IMR-90 (cell line): ENCODE results near the gene PLCB4. TPM values are rescaled to one million over a fixed set of nuclear protein-coding genes. Genes with fewer than 3 reads are reported as not detected.

Experiments
- ATAC-seq: fragments of 200-7000 bp; cut with Tn5 transposase; 2 replicates; pipeline ENCODE4 v1.9.1; 2020; ENCODE audit warnings: low read depth, mild to moderate bottlenecking, moderate library complexity
- BruUV-seq: library from RNA; stranded (reverse); fragments of 400-500 nt; replicated peaks from 2 replicates; lab custom pipeline; 2021; lab: Mats Ljungman, UMichigan
- CTCF ChIA-PET: fragments of 300-600 bp; formaldehyde crosslinking; extraction: SDS; loops from one replicate; lab custom pipeline; 2021; ENCODE audit warnings: antibody characterized with exemption; lab: Yijun Ruan, JAX
- POLR2A ChIA-PET: fragments of 300-600 bp; sonication (Branson Sonifier 250); formaldehyde crosslinking; loops from one replicate; lab custom pipeline; 2022; ENCODE audit warnings: antibody characterized with exemption; ENCODE audit not compliant: unreplicated experiment; lab: Charles Lee
- DNase-seq: peaks from one replicate; pipeline ENCODE4 v3.0.0; 2013
- H2AFZ ChIP-seq: replicated peaks from 2 replicates; pipeline ENCODE3; 2013; ENCODE audit warnings: low read length, mild to moderate bottlenecking; ENCODE audit not compliant: poor library complexity
- H2AK5ac ChIP-seq: 2 replicates; pipeline ENCODE4 v1.6.1; 2013; ENCODE audit warnings: low read depth, low read length, inconsistent platforms
- H2AK9ac ChIP-seq: replicated peaks from 2 replicates; pipeline ENCODE3; 2013; ENCODE audit warnings: mild to moderate bottlenecking, low read depth, low read length, moderate library complexity; ENCODE audit not compliant: poor library complexity
- H2BK120ac ChIP-seq: 2 replicates; pipeline ENCODE4 v1.6.1; 2013; ENCODE audit warnings: low read depth, low read length, inconsistent platforms
- H2BK15ac ChIP-seq: 3 replicates; pipeline ENCODE4 v1.6.1; 2013; ENCODE audit warnings: low read depth, low read length, inconsistent platforms
- H2BK20ac ChIP-seq: 2 replicates; pipeline ENCODE4 v1.6.1; 2013; ENCODE audit warnings: low read depth, mild to moderate bottlenecking, inconsistent platforms, low read length, moderate library complexity
- H2BK5ac ChIP-seq: 2 replicates; pipeline ENCODE4 v1.6.1; 2013; ENCODE audit warnings: mild to moderate bottlenecking, low read depth, low read length, inconsistent platforms; ENCODE audit not compliant: poor library complexity, severe bottlenecking
- H3K14ac ChIP-seq: replicated peaks from 2 replicates; pipeline ENCODE4 v1.6.1; 2013; ENCODE audit warnings: low read depth, low read length, inconsistent platforms
- H3K18ac ChIP-seq: 2 replicates; pipeline ENCODE4 v1.6.1; 2013; ENCODE audit warnings: low read depth, low read length, control low read depth
- H3K23ac ChIP-seq: 2 replicates; pipeline ENCODE4 v1.6.1; 2013; ENCODE audit warnings: low read depth, low read length, inconsistent platforms
- H3K27ac ChIP-seq: 2 replicates; pipeline ENCODE4 v1.5.1; 2013; ENCODE audit warnings: mild to moderate bottlenecking, control low read depth, low read length; ENCODE audit not compliant: insufficient read depth
- H3K27me3 ChIP-seq: 2 replicates; pipeline ENCODE4 v1.6.1; 2013; ENCODE audit warnings: low read length; ENCODE audit not compliant: control insufficient read depth, insufficient read depth
- H3K36me3 ChIP-seq: 2 replicates; pipeline ENCODE4 v1.6.1; 2013; ENCODE audit warnings: low read length, mixed read lengths; ENCODE audit not compliant: control insufficient read depth, insufficient read depth
- H3K4ac ChIP-seq: 2 replicates; pipeline ENCODE4 v1.6.1; 2013; ENCODE audit warnings: low read depth, low read length, inconsistent platforms
- H3K4me1 ChIP-seq: 2 replicates; pipeline ENCODE4 v1.6.1; 2013; ENCODE audit warnings: low read length, mixed read lengths; ENCODE audit not compliant: control insufficient read depth, insufficient read depth
- H3K4me2 ChIP-seq: 2 replicates; pipeline ENCODE4 v1.6.1; 2013; ENCODE audit warnings: low read depth, mild to moderate bottlenecking, control low read depth, low read length, moderate library complexity
- H3K4me3 ChIP-seq: 2 replicates; pipeline ENCODE4 v1.5.1; 2013; ENCODE audit warnings: low read depth, mild to moderate bottlenecking, control low read depth, low read length, moderate library complexity; ENCODE audit not compliant: insufficient read depth
- H3K56ac ChIP-seq: 2 replicates; pipeline ENCODE4 v1.6.1; 2013; ENCODE audit warnings: low read length, inconsistent platforms; ENCODE audit not compliant: insufficient read depth; ENCODE audit errors: extremely low read depth
- H3K79me1 ChIP-seq, 2 experiments: 2 replicates each; pipeline ENCODE4 v1.6.1; 2013; ENCODE audit warnings: low read length in 2 of 2, inconsistent platforms in 1 of 2, low read depth in 1 of 2
- H3K9ac ChIP-seq: 2 replicates; pipeline ENCODE4 v1.6.1; 2013; ENCODE audit warnings: low read depth, low read length, control low read depth
- H3K9me1 ChIP-seq: 2 replicates; pipeline ENCODE4 v1.6.1; 2013; ENCODE audit warnings: low read length, inconsistent platforms; ENCODE audit not compliant: insufficient read depth
- H3K9me3 ChIP-seq: 2 replicates; pipeline ENCODE4 v1.6.1; 2013; ENCODE audit warnings: low read length; ENCODE audit not compliant: control insufficient read depth, insufficient read depth
- H4K20me1 ChIP-seq: 2 replicates; pipeline ENCODE4 v1.6.1; 2013; ENCODE audit warnings: low read length, inconsistent platforms; ENCODE audit not compliant: insufficient read depth
- H4K5ac ChIP-seq: 2 replicates; pipeline ENCODE4 v1.6.1; 2013; ENCODE audit warnings: mild to moderate bottlenecking, low read depth, low read length, control low read depth
- H4K8ac ChIP-seq, 2 experiments: 2 replicates each; pipeline ENCODE4 v1.6.1; 2013; ENCODE audit warnings: low read depth in 2 of 2, low read length in 2 of 2, control low read depth in 1 of 2, inconsistent platforms in 1 of 2
- H4K91ac ChIP-seq: 2 replicates; pipeline ENCODE4 v1.6.1; 2013; ENCODE audit warnings: low read depth, low read length, inconsistent platforms; ENCODE audit not compliant: insufficient read depth
- BHLHE40 ChIP-seq: fragments of 150-350 bp; IDR thresholded peaks from 2 replicates; pipeline ENCODE4 v1.6.1; 2016; ENCODE audit warnings: mild to moderate bottlenecking, low read depth, low read length
- CEBPB ChIP-seq: IDR thresholded peaks from 2 replicates; pipeline ENCODE4 v1.6.1; 2012; ENCODE audit warnings: low read depth, low read length, improper control_type of control experiment
- CHD1 ChIP-seq: IDR thresholded peaks from 2 replicates; pipeline ENCODE4 v1.6.1; 2012; ENCODE audit warnings: low read depth, low read length, improper control_type of control experiment
- FOS ChIP-seq: fragments of 150-350 bp; IDR thresholded peaks from 2 replicates; pipeline ENCODE4 v1.6.1; 2016; ENCODE audit warnings: low read depth, low read length
- MAFK ChIP-seq: IDR thresholded peaks from 2 replicates; pipeline ENCODE4 v1.6.1; 2012; ENCODE audit warnings: low read depth, low read length, improper control_type of control experiment
- MAZ ChIP-seq: IDR thresholded peaks from 2 replicates; pipeline ENCODE4 v1.6.1; 2012; ENCODE audit warnings: low read depth, mild to moderate bottlenecking, low read length, improper control_type of control experiment, moderate library complexity, borderline replicate concordance
- MXI1 ChIP-seq: IDR thresholded peaks from 2 replicates; pipeline ENCODE4 v1.6.1; 2012; ENCODE audit warnings: low read depth, mild to moderate bottlenecking, low read length, moderate library complexity, borderline replicate concordance
- NFE2L2 ChIP-seq: fragments of 150-350 bp; IDR thresholded peaks from 2 replicates; pipeline ENCODE4 v1.6.1; 2016; ENCODE audit warnings: low read depth, mild to moderate bottlenecking, low read length
- POLR2A ChIP-seq: IDR thresholded peaks from 2 replicates; pipeline ENCODE4 v1.6.1; 2012; ENCODE audit warnings: mild to moderate bottlenecking, low read depth, low read length
- RAD21 ChIP-seq: IDR thresholded peaks from 2 replicates; pipeline ENCODE4 v1.6.1; 2012; ENCODE audit warnings: low read length, improper control_type of control experiment
- RCOR1 ChIP-seq: IDR thresholded peaks from 2 replicates; pipeline ENCODE4 v1.6.1; 2012; ENCODE audit warnings: mild to moderate bottlenecking, low read length, improper control_type of control experiment; ENCODE audit not compliant: insufficient replicate concordance
- RFX5 ChIP-seq: IDR thresholded peaks from 2 replicates; pipeline ENCODE4 v1.8.0; 2012; ENCODE audit warnings: low read depth, mild to moderate bottlenecking, low read length, moderate library complexity
- SMC3 ChIP-seq: fragments of 150-350 bp; IDR thresholded peaks from 2 replicates; pipeline ENCODE4 v1.6.1; 2016; ENCODE audit warnings: low read depth, mild to moderate bottlenecking, antibody characterized with exemption, low read length, moderate library complexity
- WGBS, 2 experiments: methylation state at CpG; one replicate each; pipeline versions ENCODE4 v1.1.5 to v1.1.7; 2013; ENCODE audit warnings: missing lambda C conversion rate in 2 of 2; ENCODE audit not compliant: insufficient read length in 1 of 2; ENCODE audit errors: extremely low coverage in 2 of 2; 5-methylcytosine and 5-hydroxymethylcytosine counted together
- dilution Hi-C: fragments of 300-500 bp; cut with HindIII; formaldehyde crosslinking; loops from one replicate; pipeline ENCODE4 v1.14.3; 2018; ENCODE audit warnings: low sequenced_read_pairs; ENCODE audit not compliant: unreplicated experiment
- in situ Hi-C: fragments of 300-500 bp; cut with MboI; formaldehyde crosslinking; loops from 3 replicates; pipeline ENCODE4 v1.14.3; 2019; ENCODE audit warnings: low sequenced_read_pairs, inconsistent platforms, mixed read lengths
- intact Hi-C: fragments of 100-400 bp; cut with micrococcal nuclease; formaldehyde crosslinking; loops from 2 replicates; pipeline ENCODE4 v1.10.0; 2022
- polyA plus RNA-seq, 3 experiments: library from polyadenylated mRNA; depleted of rRNA; stranded (reverse); fragments of >200 nt; gene quantifications; 2 replicates each; pipeline ENCODE4 v1.2.3, GENCODE V29; 2012; ENCODE audit warnings: low replicate concordance in 1 of 3
- total RNA-seq: library from RNA; depleted of rRNA; stranded (reverse); fragments of >200 nt; gene quantifications from 2 replicates; pipeline ENCODE4 v1.2.3, GENCODE V29; 2012
- TF ChIP-seq, protein P1 (sequence below): fragments of 150-350 bp; IDR thresholded peaks from 2 replicates; pipeline ENCODE4 v1.6.1; 2017; ENCODE audit warnings: mild to moderate bottlenecking, antibody characterized with exemption, low read length, low read depth
- TF ChIP-seq, protein P2 (sequence below): conservative IDR thresholded peaks from 2 replicates; pipeline ENCODE4 v1.5.1; 2012; ENCODE audit warnings: mild to moderate bottlenecking, low read depth, low read length, improper control_type of control experiment
- TF ChIP-seq, protein P3 (sequence below): fragments of 150-350 bp; IDR thresholded peaks from 2 replicates; pipeline ENCODE4 v1.6.1; 2016; ENCODE audit warnings: low read depth, mild to moderate bottlenecking, low read length, moderate library complexity, borderline replicate concordance

Gene PLCB4
- total and polyA plus RNA-seq, 2 of the 4 experiments (the other 2 are of a cell fraction), result 12.5 to 24.0 TPM

DNA sequence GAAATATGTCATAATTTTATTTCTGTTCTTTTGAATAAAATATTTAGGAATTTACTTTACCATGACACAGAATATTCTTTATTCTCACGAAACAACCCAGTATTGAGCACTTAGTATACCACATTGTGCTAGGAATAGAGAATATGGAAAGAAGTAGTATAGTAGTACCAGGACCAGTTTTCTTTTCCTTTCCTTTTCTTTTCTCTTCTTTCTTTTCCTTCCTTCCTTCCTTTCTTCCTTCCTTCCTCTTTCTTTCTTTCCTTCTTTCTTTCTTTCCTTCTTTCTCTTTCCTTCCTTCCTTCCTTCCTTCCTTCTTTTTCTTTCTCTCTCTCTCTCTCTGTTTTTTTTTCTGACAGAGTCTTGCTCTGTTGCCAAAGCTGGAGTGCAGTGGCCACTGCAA, 7.5 kb upstream of the PLCB4 start:
- WGBS, 2 experiments, result no CpG with 5 or more reads among the region's 1 CpG
- Histone ChIP-seq H3K27me3 (no peaks in the 10 kb centered on the region), H3K4me1 (peaks cover 2% of the 10 kb centered on the region; the same call in 1 of the 2 replicates), H3K4ac (no peak overlapping the region), H2AK9ac (no peak overlapping the region), H3K79me1 (peaks cover 0 to 3% of the 10 kb centered on the region in 2 experiments; a peak in 1 of 4 replicates), H4K8ac (no peak overlapping the region), H3K36me3 (no peaks in the 10 kb centered on the region), H3K9ac (no peak overlapping the region), H3K18ac (no peak overlapping the region), H3K56ac (no peak overlapping the region), H3K4me3 (no peak overlapping the region), H2AFZ (no peak overlapping the region), H4K91ac (no peak overlapping the region), H2BK120ac (no peak overlapping the region), H2BK5ac (no peak overlapping the region), H4K5ac (no peak overlapping the region), H2BK15ac (no peak overlapping the region), H3K23ac (no peak overlapping the region), H2AK5ac (no peak overlapping the region), H3K9me3 (no peaks in the 10 kb centered on the region), H3K4me2 (no peak overlapping the region), H2BK20ac (no peak overlapping the region), H3K9me1 (0 out of 2 replicates have a peak, but pooled peaks cover 4% of the 10 kb centered on the region), H4K20me1 (no peaks in the 10 kb centered on the region), H3K14ac (no peak overlapping the region), H3K27ac (no peak overlapping the region)
- DNase-seq (no peak), ATAC-seq (no peak)
- ChIA-PET CTCF (no interaction called here), POLR2A (no interaction called here)
- no TSS peak for BruUV-seq
- intact Hi-C loops, result no loop called here
- TF ChIP-seq, protein P1, sequence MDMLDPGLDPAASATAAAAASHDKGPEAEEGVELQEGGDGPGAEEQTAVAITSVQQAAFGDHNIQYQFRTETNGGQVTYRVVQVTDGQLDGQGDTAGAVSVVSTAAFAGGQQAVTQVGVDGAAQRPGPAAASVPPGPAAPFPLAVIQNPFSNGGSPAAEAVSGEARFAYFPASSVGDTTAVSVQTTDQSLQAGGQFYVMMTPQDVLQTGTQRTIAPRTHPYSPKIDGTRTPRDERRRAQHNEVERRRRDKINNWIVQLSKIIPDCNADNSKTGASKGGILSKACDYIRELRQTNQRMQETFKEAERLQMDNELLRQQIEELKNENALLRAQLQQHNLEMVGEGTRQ, result no peak
- TF ChIP-seq NFE2L2 (no peak), SMC3 (no peak), RFX5 (no peak), RAD21 (no peak), BHLHE40 (no peak), CEBPB (no peak), MXI1 (no peak), MAFK (no peak), RCOR1 (no peak), MAZ (no peak), CHD1 (no peak), FOS (no peak), POLR2A (no peak)
- TF ChIP-seq, protein P2, sequence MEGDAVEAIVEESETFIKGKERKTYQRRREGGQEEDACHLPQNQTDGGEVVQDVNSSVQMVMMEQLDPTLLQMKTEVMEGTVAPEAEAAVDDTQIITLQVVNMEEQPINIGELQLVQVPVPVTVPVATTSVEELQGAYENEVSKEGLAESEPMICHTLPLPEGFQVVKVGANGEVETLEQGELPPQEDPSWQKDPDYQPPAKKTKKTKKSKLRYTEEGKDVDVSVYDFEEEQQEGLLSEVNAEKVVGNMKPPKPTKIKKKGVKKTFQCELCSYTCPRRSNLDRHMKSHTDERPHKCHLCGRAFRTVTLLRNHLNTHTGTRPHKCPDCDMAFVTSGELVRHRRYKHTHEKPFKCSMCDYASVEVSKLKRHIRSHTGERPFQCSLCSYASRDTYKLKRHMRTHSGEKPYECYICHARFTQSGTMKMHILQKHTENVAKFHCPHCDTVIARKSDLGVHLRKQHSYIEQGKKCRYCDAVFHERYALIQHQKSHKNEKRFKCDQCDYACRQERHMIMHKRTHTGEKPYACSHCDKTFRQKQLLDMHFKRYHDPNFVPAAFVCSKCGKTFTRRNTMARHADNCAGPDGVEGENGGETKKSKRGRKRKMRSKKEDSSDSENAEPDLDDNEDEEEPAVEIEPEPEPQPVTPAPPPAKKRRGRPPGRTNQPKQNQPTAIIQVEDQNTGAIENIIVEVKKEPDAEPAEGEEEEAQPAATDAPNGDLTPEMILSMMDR, result no peak
- TF ChIP-seq, protein P3, sequence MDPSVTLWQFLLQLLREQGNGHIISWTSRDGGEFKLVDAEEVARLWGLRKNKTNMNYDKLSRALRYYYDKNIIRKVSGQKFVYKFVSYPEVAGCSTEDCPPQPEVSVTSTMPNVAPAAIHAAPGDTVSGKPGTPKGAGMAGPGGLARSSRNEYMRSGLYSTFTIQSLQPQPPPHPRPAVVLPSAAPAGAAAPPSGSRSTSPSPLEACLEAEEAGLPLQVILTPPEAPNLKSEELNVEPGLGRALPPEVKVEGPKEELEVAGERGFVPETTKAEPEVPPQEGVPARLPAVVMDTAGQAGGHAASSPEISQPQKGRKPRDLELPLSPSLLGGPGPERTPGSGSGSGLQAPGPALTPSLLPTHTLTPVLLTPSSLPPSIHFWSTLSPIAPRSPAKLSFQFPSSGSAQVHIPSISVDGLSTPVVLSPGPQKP, result no peak
- in situ Hi-C loops, result no loop called here
- dilution Hi-C loops, result no loop called here
